H1 (cell line): ENCODE results near the gene ITGB5.

ENCODE experiments used
- CEBPB ChIP-seq: IDR thresholded peaks from 2 replicates; pipeline ENCODE4 v1.6.1; 2012; ENCODE audit warnings: low read depth, low read length
- CHD2 ChIP-seq: IDR thresholded peaks from 2 replicates; pipeline ENCODE4 v1.6.1; 2012; ENCODE audit warnings: low read length, improper control_type of control experiment
- EP300 ChIP-seq, 2 experiments: IDR thresholded peaks; 1 replicate in 1 of 2; 2 replicates in 1 of 2; pipeline ENCODE4 v1.6.1; 2011 to 2012; ENCODE audit warnings: low read depth in 2 of 2, low read length in 2 of 2, mild to moderate bottlenecking in 2 of 2, borderline replicate concordance in 1 of 2, inconsistent platforms in 1 of 2, moderate library complexity in 1 of 2
- EZH2 ChIP-seq: fragments of 200-600 bp; sonication (generic); IDR thresholded peaks from 2 replicates; pipeline ENCODE4 v1.7.1; 2012; ENCODE audit warnings: low read depth, mild to moderate bottlenecking, moderate library complexity, low read length, inconsistent platforms; ENCODE audit not compliant: severe bottlenecking
- JUND ChIP-seq: IDR thresholded peaks from 2 replicates; pipeline ENCODE4 v1.6.1; 2011; ENCODE audit warnings: mild to moderate bottlenecking, improper control_type of control experiment, low read length
- MAFK ChIP-seq: IDR thresholded peaks from 2 replicates; pipeline ENCODE4 v1.6.1; 2012; ENCODE audit warnings: low read depth, mild to moderate bottlenecking, improper control_type of control experiment, low read length
- POLR2A ChIP-seq, 2 experiments: IDR thresholded peaks; 1 replicate in 1 of 2; 2 replicates in 1 of 2; pipeline ENCODE4 v1.6.1; 2011; ENCODE audit warnings: low read depth in 2 of 2, low read length in 2 of 2, mild to moderate bottlenecking in 2 of 2; ENCODE audit errors: control extremely low read depth in 1 of 2
- POLR2AphosphoS5 ChIP-seq: IDR thresholded peaks from 2 replicates; pipeline ENCODE4 v1.6.1; 2011; ENCODE audit warnings: low read depth, low read length
- RFX5 ChIP-seq: IDR thresholded peaks from 2 replicates; pipeline ENCODE4 v1.6.1; 2011; ENCODE audit warnings: low read depth, low read length, improper control_type of control experiment, borderline replicate concordance
- SAP30 ChIP-seq: fragments of 300-600 bp; sonication (generic); IDR thresholded peaks from 2 replicates; pipeline ENCODE4 v1.7.1; 2012; ENCODE audit warnings: low read length, moderate library complexity, mild to moderate bottlenecking, inconsistent platforms; ENCODE audit not compliant: insufficient read depth, insufficient replicate concordance
- SP2 ChIP-seq: IDR thresholded peaks from 2 replicates; pipeline ENCODE4 v1.6.1; 2012; ENCODE audit warnings: mild to moderate bottlenecking, low read length, inconsistent platforms
- TCF12 ChIP-seq: IDR thresholded peaks from 2 replicates; pipeline ENCODE4 v1.6.1; 2011; ENCODE audit warnings: low read depth, mild to moderate bottlenecking, low read length
- ZNF274 ChIP-seq: IDR thresholded peaks from 2 replicates; pipeline ENCODE4 v1.7.0; 2012; ENCODE audit warnings: low read length, borderline replicate concordance; ENCODE audit errors: extremely low read depth
- TF ChIP-seq, protein P1 (sequence below), 3 experiments: IDR thresholded peaks; 1 replicate in 2 of 3; 2 replicates in 1 of 3; pipeline versions ENCODE4 v1.5.1 to v1.6.1; 2011; ENCODE audit warnings: low read length in 3 of 3, mild to moderate bottlenecking in 3 of 3, inconsistent platforms in 2 of 3, low read depth in 1 of 3, moderate library complexity in 1 of 3; ENCODE audit not compliant: insufficient read depth in 1 of 3; ENCODE audit errors: control extremely low read depth in 1 of 3

- TF ChIP-seq RFX5 (no peak), EZH2 (no peak), ZNF274 (no peak), MAFK (no peak), JUND (no peak), CEBPB (no peak), TCF12 (no peak), SP2 (no peak), EP300 (IDR thresholded peaks at IDR 0.05; ENCODE audit: borderline replicate concordance in 1 of 2, low read depth in 2 of 2, low read length in 2 of 2) (no peak), POLR2A (IDR thresholded peaks at IDR 0.05; ENCODE audit: control extremely low read depth in 1 of 2, low read depth in 2 of 2, low read length in 2 of 2) (no peak), CHD2 (no peak), POLR2AphosphoS5 (no peak), SAP30 (no peak)
- TF ChIP-seq, protein P1, sequence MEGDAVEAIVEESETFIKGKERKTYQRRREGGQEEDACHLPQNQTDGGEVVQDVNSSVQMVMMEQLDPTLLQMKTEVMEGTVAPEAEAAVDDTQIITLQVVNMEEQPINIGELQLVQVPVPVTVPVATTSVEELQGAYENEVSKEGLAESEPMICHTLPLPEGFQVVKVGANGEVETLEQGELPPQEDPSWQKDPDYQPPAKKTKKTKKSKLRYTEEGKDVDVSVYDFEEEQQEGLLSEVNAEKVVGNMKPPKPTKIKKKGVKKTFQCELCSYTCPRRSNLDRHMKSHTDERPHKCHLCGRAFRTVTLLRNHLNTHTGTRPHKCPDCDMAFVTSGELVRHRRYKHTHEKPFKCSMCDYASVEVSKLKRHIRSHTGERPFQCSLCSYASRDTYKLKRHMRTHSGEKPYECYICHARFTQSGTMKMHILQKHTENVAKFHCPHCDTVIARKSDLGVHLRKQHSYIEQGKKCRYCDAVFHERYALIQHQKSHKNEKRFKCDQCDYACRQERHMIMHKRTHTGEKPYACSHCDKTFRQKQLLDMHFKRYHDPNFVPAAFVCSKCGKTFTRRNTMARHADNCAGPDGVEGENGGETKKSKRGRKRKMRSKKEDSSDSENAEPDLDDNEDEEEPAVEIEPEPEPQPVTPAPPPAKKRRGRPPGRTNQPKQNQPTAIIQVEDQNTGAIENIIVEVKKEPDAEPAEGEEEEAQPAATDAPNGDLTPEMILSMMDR (IDR thresholded peaks at IDR 0.05; ENCODE audit: control extremely low read depth in 1 of 3, insufficient read depth in 1 of 3, low read depth in 1 of 3, low read length in 3 of 3): no peak
These were observed 37.6 kb upstream of the ITGB5 start for GRCh38 chr3:124924741-124925140.
